Measurements from ENCODE around the gene EDAR.

GRCh38 chr2:108932736-108933332, 56.2 kb downstream of the EDAR start:
- TF ChIP-seq, protein P1, sequence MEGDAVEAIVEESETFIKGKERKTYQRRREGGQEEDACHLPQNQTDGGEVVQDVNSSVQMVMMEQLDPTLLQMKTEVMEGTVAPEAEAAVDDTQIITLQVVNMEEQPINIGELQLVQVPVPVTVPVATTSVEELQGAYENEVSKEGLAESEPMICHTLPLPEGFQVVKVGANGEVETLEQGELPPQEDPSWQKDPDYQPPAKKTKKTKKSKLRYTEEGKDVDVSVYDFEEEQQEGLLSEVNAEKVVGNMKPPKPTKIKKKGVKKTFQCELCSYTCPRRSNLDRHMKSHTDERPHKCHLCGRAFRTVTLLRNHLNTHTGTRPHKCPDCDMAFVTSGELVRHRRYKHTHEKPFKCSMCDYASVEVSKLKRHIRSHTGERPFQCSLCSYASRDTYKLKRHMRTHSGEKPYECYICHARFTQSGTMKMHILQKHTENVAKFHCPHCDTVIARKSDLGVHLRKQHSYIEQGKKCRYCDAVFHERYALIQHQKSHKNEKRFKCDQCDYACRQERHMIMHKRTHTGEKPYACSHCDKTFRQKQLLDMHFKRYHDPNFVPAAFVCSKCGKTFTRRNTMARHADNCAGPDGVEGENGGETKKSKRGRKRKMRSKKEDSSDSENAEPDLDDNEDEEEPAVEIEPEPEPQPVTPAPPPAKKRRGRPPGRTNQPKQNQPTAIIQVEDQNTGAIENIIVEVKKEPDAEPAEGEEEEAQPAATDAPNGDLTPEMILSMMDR (IDR thresholded peaks at IDR 0.05 in 2 of 3, conservative IDR thresholded peaks at IDR 0.05 in 1 of 3; ENCODE audit: borderline replicate concordance in 1 of 3, insufficient read depth in 1 of 3, low read depth in 2 of 3, low read length in 2 of 3), result no peak
- TF ChIP-seq POLR2A (IDR thresholded peaks at IDR 0.05; ENCODE audit: borderline replicate concordance, extremely low read depth, insufficient read depth, insufficient read length) (no peak), EGR1 (IDR thresholded peaks at IDR 0.05; ENCODE audit: low read depth) (no peak), YY1 (IDR thresholded peaks at IDR 0.05; ENCODE audit: extremely low read depth, insufficient replicate concordance, low read depth, low read length) (no peak), POLR2AphosphoS5 (IDR thresholded peaks at IDR 0.05; ENCODE audit: low read depth, low read length) (no peak), RAD21 (IDR thresholded peaks at IDR 0.05; ENCODE audit: low read depth) (no peak), EZH2phosphoT487 (IDR thresholded peaks at IDR 0.05; ENCODE audit: borderline replicate concordance) (no peak), SIN3A (IDR thresholded peaks at IDR 0.05; ENCODE audit: low read depth) (no peak), ELF1 (IDR thresholded peaks at IDR 0.05; ENCODE audit: borderline replicate concordance, low read depth) (no peak)
- TF ChIP-seq, protein P2, sequence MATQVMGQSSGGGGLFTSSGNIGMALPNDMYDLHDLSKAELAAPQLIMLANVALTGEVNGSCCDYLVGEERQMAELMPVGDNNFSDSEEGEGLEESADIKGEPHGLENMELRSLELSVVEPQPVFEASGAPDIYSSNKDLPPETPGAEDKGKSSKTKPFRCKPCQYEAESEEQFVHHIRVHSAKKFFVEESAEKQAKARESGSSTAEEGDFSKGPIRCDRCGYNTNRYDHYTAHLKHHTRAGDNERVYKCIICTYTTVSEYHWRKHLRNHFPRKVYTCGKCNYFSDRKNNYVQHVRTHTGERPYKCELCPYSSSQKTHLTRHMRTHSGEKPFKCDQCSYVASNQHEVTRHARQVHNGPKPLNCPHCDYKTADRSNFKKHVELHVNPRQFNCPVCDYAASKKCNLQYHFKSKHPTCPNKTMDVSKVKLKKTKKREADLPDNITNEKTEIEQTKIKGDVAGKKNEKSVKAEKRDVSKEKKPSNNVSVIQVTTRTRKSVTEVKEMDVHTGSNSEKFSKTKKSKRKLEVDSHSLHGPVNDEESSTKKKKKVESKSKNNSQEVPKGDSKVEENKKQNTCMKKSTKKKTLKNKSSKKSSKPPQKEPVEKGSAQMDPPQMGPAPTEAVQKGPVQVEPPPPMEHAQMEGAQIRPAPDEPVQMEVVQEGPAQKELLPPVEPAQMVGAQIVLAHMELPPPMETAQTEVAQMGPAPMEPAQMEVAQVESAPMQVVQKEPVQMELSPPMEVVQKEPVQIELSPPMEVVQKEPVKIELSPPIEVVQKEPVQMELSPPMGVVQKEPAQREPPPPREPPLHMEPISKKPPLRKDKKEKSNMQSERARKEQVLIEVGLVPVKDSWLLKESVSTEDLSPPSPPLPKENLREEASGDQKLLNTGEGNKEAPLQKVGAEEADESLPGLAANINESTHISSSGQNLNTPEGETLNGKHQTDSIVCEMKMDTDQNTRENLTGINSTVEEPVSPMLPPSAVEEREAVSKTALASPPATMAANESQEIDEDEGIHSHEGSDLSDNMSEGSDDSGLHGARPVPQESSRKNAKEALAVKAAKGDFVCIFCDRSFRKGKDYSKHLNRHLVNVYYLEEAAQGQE (IDR thresholded peaks at IDR 0.05; ENCODE audit: low read depth), result no peak
